SK-N-SH (cell line): ENCODE measurements around the gene KRT35.

Experiments
- CHD2 ChIP-seq: fragments of 150-350 bp; IDR thresholded peaks from 2 replicates; pipeline ENCODE4 v1.6.1; 2018; ENCODE audit warnings: low read length; ENCODE audit not compliant: partially characterized antibody
- CTCF ChIP-seq: fragments of 200-600 bp; sonication (generic); IDR thresholded peaks from 2 replicates; pipeline ENCODE4 v1.6.1; 2017; ENCODE audit warnings: antibody characterized with exemption, mild to moderate bottlenecking, moderate library complexity
- EP300 ChIP-seq, 2 experiments: IDR thresholded peaks; 2 replicates each; pipeline versions ENCODE4 v1.4.0 to v1.6.1; 2012; ENCODE audit warnings: borderline replicate concordance in 1 of 2, low read depth in 1 of 2, low read length in 1 of 2
- FOSL2 ChIP-seq: IDR thresholded peaks from 2 replicates; pipeline ENCODE4 v1.4.0; 2012; ENCODE audit warnings: low read depth, mild to moderate bottlenecking, moderate library complexity, borderline replicate concordance
- JUND ChIP-seq: IDR thresholded peaks from 2 replicates; pipeline ENCODE4 v1.4.0; 2012
- MAX ChIP-seq: IDR thresholded peaks from 2 replicates; pipeline ENCODE4 v1.4.0; 2012; ENCODE audit warnings: low read depth
- MEF2A ChIP-seq: IDR thresholded peaks from 2 replicates; pipeline ENCODE4 v1.4.0; 2012; ENCODE audit warnings: low read depth, borderline replicate concordance
- RAD21 ChIP-seq: IDR thresholded peaks from 2 replicates; pipeline ENCODE4 v1.6.1; 2012; ENCODE audit warnings: mild to moderate bottlenecking, low read length
- RCOR1 ChIP-seq: fragments of 150-350 bp; IDR thresholded peaks from 2 replicates; pipeline ENCODE4 v1.6.1; 2017; ENCODE audit warnings: antibody characterized with exemption, low read length
- SMC3 ChIP-seq: IDR thresholded peaks from 2 replicates; pipeline ENCODE4 v1.6.1; 2012; ENCODE audit warnings: low read depth, low read length, improper control_type of control experiment
- TAF1 ChIP-seq: IDR thresholded peaks from 2 replicates; pipeline ENCODE4 v1.6.1; 2012; ENCODE audit warnings: low read depth, mild to moderate bottlenecking, low read length, moderate library complexity, borderline replicate concordance
- TF ChIP-seq, protein P1 (sequence below): IDR thresholded peaks from 2 replicates; pipeline ENCODE4 v1.4.0; 2012; ENCODE audit warnings: low read depth, borderline replicate concordance

GRCh38 chr17:41491476-41491875, 10.5 kb upstream of the KRT35 start:
- no peak for TF ChIP-seq EP300 (IDR thresholded peaks at IDR 0.05; ENCODE audit: borderline replicate concordance in 1 of 2, low read depth in 1 of 2, low read length in 1 of 2)
- no peak for TF ChIP-seq CTCF
- no peak for TF ChIP-seq RCOR1
- no peak for TF ChIP-seq MEF2A
- no peak for TF ChIP-seq MAX
- no peak for TF ChIP-seq SMC3
- no peak for TF ChIP-seq TAF1
- TF ChIP-seq, protein P1, sequence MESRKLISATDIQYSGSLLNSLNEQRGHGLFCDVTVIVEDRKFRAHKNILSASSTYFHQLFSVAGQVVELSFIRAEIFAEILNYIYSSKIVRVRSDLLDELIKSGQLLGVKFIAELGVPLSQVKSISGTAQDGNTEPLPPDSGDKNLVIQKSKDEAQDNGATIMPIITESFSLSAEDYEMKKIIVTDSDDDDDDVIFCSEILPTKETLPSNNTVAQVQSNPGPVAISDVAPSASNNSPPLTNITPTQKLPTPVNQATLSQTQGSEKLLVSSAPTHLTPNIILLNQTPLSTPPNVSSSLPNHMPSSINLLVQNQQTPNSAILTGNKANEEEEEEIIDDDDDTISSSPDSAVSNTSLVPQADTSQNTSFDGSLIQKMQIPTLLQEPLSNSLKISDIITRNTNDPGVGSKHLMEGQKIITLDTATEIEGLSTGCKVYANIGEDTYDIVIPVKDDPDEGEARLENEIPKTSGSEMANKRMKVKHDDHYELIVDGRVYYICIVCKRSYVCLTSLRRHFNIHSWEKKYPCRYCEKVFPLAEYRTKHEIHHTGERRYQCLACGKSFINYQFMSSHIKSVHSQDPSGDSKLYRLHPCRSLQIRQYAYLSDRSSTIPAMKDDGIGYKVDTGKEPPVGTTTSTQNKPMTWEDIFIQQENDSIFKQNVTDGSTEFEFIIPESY: no peak
- no peak for TF ChIP-seq RAD21
- no peak for TF ChIP-seq CHD2
- no peak for TF ChIP-seq FOSL2
- TF ChIP-seq JUND: no peak
